Motor neuron (in vitro differentiated cells): Measurements from ENCODE around the gene BCAS3. TPM values are rescaled to one million over a fixed set of nuclear protein-coding genes. Genes with fewer than 3 reads are reported as not detected.
A peak's percentile ranks its signal among the peaks of the same experiment; 100 is the strongest.

Experiments used
- ATAC-seq, 8 experiments: fragments of 200-7000 bp; cut with Tn5 transposase; replicated peaks in 6 of 8; 2 replicates each; pipeline ENCODE4 v1.8.0; 2021; ENCODE audit warnings: mild to moderate bottlenecking in 8 of 8, moderate library complexity in 8 of 8
- H3K27ac ChIP-seq, 2 donors: fragments of 250-450 bp; sonication (Bioruptor Pico); 2 replicates each; pipeline ENCODE4 v1.9.0; 2021; ENCODE audit warnings: antibody characterized with exemption in 2 of 2, mild to moderate bottlenecking in 2 of 2, moderate library complexity in 1 of 2
- H3K4me1 ChIP-seq, 2 donors: fragments of 250-450 bp; sonication (Bioruptor Pico); replicated peaks in 1 of 2; 2 replicates each; pipeline ENCODE4 v1.6.1; 2021; ENCODE audit warnings: antibody characterized with exemption in 2 of 2, mild to moderate bottlenecking in 2 of 2, moderate library complexity in 1 of 2
- H3K4me3 ChIP-seq, 5 donors: fragments of 250-450 bp; sonication (Bioruptor Pico); 2 replicates each; pipeline ENCODE4 v1.9.0; 2021; ENCODE audit warnings: antibody characterized with exemption in 5 of 5, mild to moderate bottlenecking in 5 of 5, moderate library complexity in 4 of 5
- WGBS, 10 experiments: fragments of 450-650 bp; shearing (Covaris generic); methylation state at CpG; one replicate each; pipeline ENCODE4 v1.0.0; 2022; 5-methylcytosine and 5-hydroxymethylcytosine counted together
- in situ Hi-C, 9 experiments: fragments of 400-800 bp; cut with MboI; loops; one replicate each; pipeline ENCODE4 v1.15.0; 2021; ENCODE audit warnings: low sequenced_read_pairs in 9 of 9, low pct_unique_long_range_greater_than_20kb in 2 of 9; ENCODE audit not compliant: unreplicated experiment in 9 of 9
- total RNA-seq, 8 experiments: library from RNA; unstranded; fragments of 300-600 nt; gene quantifications; 2 replicates each; pipeline versions ENCODE4 v1.2.3 to v1.2.4, GENCODE V29; 2022

The BCAS3 gene
- total RNA-seq, 8 experiments from 2014 or later = 18.1 to 45.4 (median 26.8) TPM

DNA sequence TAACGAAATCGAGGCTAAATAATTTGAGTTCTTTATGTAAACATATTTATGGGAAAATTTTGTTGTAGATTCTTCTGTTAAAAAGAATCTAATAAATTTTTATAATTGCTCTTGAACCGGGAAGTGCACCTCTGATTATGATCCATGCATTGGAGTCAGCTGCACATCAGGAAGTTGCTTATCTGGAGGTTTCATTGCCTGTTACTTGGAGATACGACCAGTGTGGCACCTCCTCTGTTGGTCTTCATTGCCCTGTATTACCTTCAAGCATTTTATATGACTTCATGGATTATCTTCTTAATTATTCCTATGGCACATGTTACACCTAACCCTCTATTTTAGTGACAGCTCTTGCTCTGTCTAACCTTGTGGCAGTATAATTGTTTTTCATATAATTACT, 409.4 kb downstream of the BCAS3 start:
- Histone ChIP-seq H3K4me3 (no peak overlapping the region), H3K27ac (no peak overlapping the region), H3K4me1 (peaks cover 6 to 15% of the 10 kb centered on the region in 2 donors)
- no peak for ATAC-seq
- in situ Hi-C loops = no loop called here
- WGBS, 10 experiments = 78 to 100% (median 94%) methylated on average over 1 to 4 of the region's 4 CpGs; no CpG with 5 or more reads in 1 of the 10 experiments

DNA sequence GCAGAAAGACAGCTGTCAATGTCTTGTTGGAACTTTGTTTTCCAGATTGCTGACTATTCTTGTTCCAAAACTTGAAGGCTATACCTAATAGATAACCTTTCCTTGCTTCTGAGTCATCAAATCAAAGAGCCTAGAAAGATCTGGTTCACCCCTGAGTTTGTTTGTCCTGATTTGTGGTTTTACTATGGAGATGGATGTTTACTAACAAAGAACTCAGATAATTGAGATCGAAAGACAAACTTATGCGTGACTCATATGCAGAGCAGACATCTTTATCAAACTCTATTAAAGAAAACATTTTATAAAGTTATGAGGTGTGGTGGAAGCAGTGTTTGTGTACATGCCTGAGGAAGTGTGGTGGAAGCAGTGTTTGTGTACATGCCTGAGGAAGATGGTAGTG, 410.9 kb downstream of the BCAS3 start:
- H3K4me3 ChIP-seq = no peak overlapping the region
- 85 to 100% (median 95%) methylated on average over 1 to 2 of the region's 2 CpGs; no CpG with 5 or more reads in 2 of the 10 experiments for WGBS, 10 experiments
- peaks cover 5 to 9% of the 10 kb centered on the region in 2 donors for H3K4me1 ChIP-seq
- H3K27ac ChIP-seq = no peak overlapping the region
- peak in 2 of 8 experiments; percentile 48 to 58 for ATAC-seq
- in situ Hi-C loops = no loop called here

DNA sequence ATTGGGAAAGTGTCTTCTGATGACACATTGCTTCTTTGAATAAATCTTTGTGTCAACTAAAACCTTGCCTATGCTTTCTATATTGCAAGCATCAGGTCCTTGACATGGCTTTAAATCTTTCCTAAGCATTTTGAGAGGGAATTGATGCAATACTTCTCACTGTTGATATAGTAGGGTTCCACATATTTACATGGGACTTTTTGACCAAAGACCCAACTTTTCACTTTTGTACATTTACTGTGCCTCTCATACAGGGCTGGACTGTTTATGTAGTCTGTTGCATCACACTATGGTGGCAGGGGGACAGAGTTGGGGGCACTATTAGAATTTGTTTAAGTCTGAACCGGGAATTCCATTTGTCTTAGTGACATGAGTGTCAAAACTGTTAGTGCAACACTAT, 413.4 kb downstream of the BCAS3 start:
- Histone ChIP-seq H3K4me1 (no peaks in the 10 kb centered on the region), H3K27ac (no peak overlapping the region), H3K4me3 (no peak overlapping the region)
- in situ Hi-C loops = no loop called here
- WGBS, 10 experiments = 43 to 100% (median 74%) methylated on average over 1 of the region's 1 CpG; no CpG with 5 or more reads in 4 of the 10 experiments
- no peak for ATAC-seq

DNA sequence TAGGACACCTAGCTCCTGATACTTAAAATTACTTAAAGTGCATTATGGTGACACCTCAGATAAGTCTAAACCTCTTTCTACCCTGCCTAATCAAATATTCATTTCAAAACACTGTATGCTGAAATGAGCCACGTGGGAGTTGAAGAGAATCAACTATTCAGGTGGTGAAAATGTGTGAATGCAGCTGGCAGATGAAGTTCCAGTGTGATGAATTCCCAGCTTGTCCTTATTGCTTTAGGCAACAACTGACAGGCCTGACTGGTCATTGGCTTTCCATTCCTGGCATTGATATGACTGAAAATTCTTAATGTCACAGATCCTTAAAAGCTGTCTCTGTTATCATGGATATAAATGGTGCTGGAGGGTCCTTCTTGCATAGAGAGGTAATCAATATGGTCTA, 420.1 kb downstream of the BCAS3 start:
- in situ Hi-C loops = no loop called here
- Histone ChIP-seq H3K4me3 (no peak overlapping the region), H3K4me1 (no peaks in the 10 kb centered on the region), H3K27ac (no peak overlapping the region)
- ATAC-seq = peak in 2 of 8 experiments; percentile 49 to 54
- 0 to 100% (median 55%) methylated on average over 1 of the region's 1 CpG; no CpG with 5 or more reads in 2 of the 10 experiments for WGBS, 10 experiments

DNA sequence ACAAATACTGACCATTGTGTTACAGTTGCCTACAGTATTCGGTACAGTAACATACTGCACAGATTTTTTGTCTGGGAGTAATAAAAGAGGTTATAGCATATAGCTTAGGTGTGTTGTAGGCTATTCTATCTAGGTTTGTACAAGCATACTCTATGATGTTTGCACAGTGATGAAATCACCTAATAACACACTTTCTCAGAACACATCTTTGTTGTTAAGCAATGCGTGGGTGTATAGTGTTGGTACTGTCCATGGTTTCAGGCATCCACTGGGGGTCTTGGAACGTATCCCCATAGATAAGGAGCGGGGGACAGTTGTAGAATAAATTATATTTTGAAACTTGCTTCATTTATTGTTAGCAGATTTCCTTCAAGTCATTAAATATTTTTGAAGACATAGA, 428.7 kb downstream of the BCAS3 start:
- in situ Hi-C loops = no loop called here
- WGBS, 10 experiments = 76 to 100% (median 98%) methylated on average over 1 to 4 of the region's 4 CpGs; no CpG with 5 or more reads in 2 of the 10 experiments
- H3K27ac ChIP-seq = no peak overlapping the region
- peaks cover 0 to 6% of the 10 kb centered on the region in 2 donors for H3K4me1 ChIP-seq
- H3K4me3 ChIP-seq = no peak overlapping the region
- ATAC-seq = no peak

DNA sequence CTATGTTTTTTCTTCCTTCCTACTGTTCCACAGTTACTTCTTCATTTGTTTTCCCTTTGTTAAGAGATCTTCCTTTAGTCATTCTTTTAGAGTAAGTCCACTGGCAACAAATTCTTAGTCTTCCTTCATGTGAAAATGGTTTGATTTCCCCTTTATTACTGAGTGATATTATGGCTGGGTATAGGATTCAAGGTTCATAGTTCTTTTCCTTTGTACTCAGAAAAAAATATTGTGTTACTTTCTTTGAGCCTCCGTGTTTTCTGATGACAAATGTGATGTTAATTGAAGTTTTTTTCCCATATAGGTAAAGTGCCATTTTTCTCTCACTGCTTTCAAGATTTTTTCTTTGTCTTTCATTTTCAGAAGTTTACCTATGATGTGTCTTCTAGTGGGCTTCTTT, 438.9 kb downstream of the BCAS3 start:
- ATAC-seq = no peak
- no peaks in the 10 kb centered on the region for H3K4me1 ChIP-seq
- 43 to 100% (median 62%) methylated on average over 1 of the region's 1 CpG; no CpG with 5 or more reads in 1 of the 10 experiments for WGBS, 10 experiments
- no peak overlapping the region for H3K4me3 ChIP-seq
- in situ Hi-C loops = no loop called here
- H3K27ac ChIP-seq = no peak overlapping the region

DNA sequence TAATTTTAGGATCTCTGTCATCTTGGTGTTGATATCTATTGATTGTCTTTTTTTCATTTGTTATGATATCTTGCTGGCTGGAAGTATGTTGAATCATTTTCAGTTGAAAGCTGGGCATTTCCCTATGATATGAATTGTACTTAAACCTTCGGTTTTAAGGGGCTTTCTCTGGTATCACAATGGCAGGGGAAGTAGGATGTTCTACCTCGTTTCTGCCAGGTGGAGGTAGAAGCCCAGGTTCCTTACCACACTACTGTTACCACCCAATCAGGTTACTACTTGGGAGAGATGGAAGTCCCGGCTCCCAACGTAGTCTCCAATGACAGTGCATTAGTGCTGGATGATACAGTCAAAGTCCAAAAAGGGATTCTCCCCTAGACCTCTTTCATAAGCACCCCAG, 440.3 kb downstream of the BCAS3 start:
- Histone ChIP-seq H3K4me1 (no peaks in the 10 kb centered on the region), H3K27ac (no peak overlapping the region), H3K4me3 (no peak overlapping the region)
- in situ Hi-C loops = no loop called here
- ATAC-seq = no peak
- WGBS, 10 experiments = 33 to 100% (median 75%) methylated on average over 1 to 3 of the region's 4 CpGs; no CpG with 5 or more reads in 1 of the 10 experiments

- Histone ChIP-seq H3K4me3 (no peak overlapping the region), H3K4me1 (no peaks in the 10 kb centered on the region), H3K27ac (no peak overlapping the region)
- 13 to 100% (median 60%) methylated on average over 1 to 2 of the region's 2 CpGs; no CpG with 5 or more reads in 1 of the 10 experiments for WGBS, 10 experiments
- in situ Hi-C loops = no loop called here
- no peak for ATAC-seq
Measured at GRCh38 chr17:61118871-61119270, 441.2 kb downstream of the BCAS3 start.

DNA sequence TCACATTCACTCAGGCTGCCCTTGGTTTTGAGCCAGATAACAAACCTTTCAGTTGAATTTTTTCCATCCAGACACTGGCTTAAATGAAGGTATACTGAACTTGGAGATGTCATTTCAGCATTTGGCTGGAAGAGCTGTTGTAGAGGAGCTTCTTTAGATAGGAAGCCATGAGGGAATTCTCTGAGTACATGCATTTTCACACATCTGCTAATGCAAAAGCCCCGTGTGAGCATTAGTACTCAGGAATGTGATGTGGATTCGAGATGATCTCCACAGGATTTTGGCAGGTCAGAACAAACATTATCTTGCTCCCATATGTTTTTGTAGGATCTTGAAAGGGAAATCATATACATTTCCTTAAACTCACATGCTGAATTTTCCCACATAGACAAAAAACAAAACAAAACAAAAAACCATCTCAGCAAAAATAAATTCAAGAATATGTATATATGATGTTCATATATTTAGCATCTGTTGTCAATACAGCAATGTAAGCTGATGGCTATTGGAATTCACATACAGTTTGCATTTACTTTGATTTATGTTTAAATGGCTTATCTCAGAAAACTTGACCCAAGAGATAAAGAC, 444.8 kb downstream of the BCAS3 start:
- in situ Hi-C loops = no loop called here
- ATAC-seq = peak in 3 of 8 experiments; percentile 25 to 74 (median 29)
- no peak overlapping the region for H3K27ac ChIP-seq
- no peak overlapping the region for H3K4me3 ChIP-seq
- H3K4me1 ChIP-seq = no peaks in the 10 kb centered on the region
- WGBS, 10 experiments = 20 to 83% (median 69%) methylated on average over 1 to 2 of the region's 2 CpGs; no CpG with 5 or more reads in 6 of the 10 experiments

DNA sequence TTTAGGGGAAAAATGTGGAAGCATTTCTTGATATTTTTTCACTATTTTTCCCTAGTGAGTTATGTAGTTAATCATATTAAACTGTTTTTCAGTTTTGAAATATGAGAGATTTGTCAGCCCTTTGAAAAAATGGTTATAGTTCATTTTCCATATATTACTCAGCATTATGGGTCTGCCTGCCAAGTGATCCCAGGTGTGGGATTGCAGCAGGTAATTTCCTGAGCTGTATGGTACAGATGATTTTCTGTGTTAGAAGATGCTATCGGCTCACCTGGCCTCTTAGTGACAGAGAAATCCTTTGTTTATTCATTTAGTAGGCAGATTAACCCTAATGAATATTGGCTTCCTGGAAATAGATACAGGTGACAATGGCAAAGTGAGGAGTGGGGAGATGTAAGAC, 446.9 kb downstream of the BCAS3 start:
- no peak for ATAC-seq
- in situ Hi-C loops = no loop called here
- Histone ChIP-seq H3K27ac (no peak overlapping the region), H3K4me1 (no peaks in the 10 kb centered on the region), H3K4me3 (no peak overlapping the region)
- WGBS, 10 experiments = 42 to 100% (median 100%) methylated on average over 1 of the region's 1 CpG; no CpG with 5 or more reads in 1 of the 10 experiments

- ATAC-seq = no peak
- Histone ChIP-seq H3K27ac (no peak overlapping the region), H3K4me3 (no peak overlapping the region), H3K4me1 (peaks cover 4 to 6% of the 10 kb centered on the region in 2 donors)
- 83 to 100% (median 95%) methylated on average over 4 to 11 of the region's 11 CpGs; no CpG with 5 or more reads in 1 of the 10 experiments for WGBS, 10 experiments
- in situ Hi-C loops = no loop called here
Measured at GRCh38 chr17:61126473-61127249, 449.0 kb downstream of the BCAS3 start.

GRCh38 chr17:61127960-61128359, 450.3 kb downstream of the BCAS3 start:
- no peak overlapping the region for H3K27ac ChIP-seq
- in situ Hi-C loops = no loop called here
- WGBS, 10 experiments = 17 to 100% (median 83%) methylated on average over 1 to 2 of the region's 2 CpGs; no CpG with 5 or more reads in 4 of the 10 experiments
- peak in 2 of 8 experiments; percentile 29 to 38 for ATAC-seq
- H3K4me3 ChIP-seq = no peak overlapping the region
- H3K4me1 ChIP-seq = peaks cover 6 to 8% of the 10 kb centered on the region in 2 donors

- in situ Hi-C loops = no loop called here
- Histone ChIP-seq H3K4me3 (no peak overlapping the region), H3K4me1 (peaks cover 6 to 8% of the 10 kb centered on the region in 2 donors), H3K27ac (no peak overlapping the region)
- ATAC-seq = peak in 3 of 8 experiments; percentile 26 to 87 (median 87)
- 4 to 100% (median 93%) methylated on average over 1 to 8 of the region's 8 CpGs; no CpG with 5 or more reads in 1 of the 10 experiments for WGBS, 10 experiments
Measured at GRCh38 chr17:61128661-61129115, 451.0 kb downstream of the BCAS3 start.
